Adrenal gland (tissue), 12 donors: ENCODE measurements around the gene GABRE. TPM values are rescaled to one million over a fixed set of nuclear protein-coding genes. Genes with fewer than 3 reads are reported as not detected.

ENCODE experiments used
- DNase-seq, 7 donors: peaks; one replicate each; pipeline ENCODE4 v3.0.0-alpha.2; 2019 to 2020
- H3K27ac ChIP-seq, 5 donors: fragments of 200-600 bp; sonication (generic) in 4 of 5; 1 replicate in 3 of 5; 2 replicates in 2 of 5; pipeline versions ENCODE4 v1.5.1 to v1.8.0; 2016 to 2020; ENCODE audit warnings: mild to moderate bottlenecking in 1 of 5
- H3K27me3 ChIP-seq: fragments of 200-600 bp; 2 replicates; pipeline ENCODE4 v1.8.0; 2021
- H3K36me3 ChIP-seq, 2 donors: fragments of 200-600 bp; replicated peaks in 1 of 2; 1 replicate in 1 of 2; 2 replicates in 1 of 2; pipeline versions ENCODE4 v1.5.1 to v1.8.0; 2018 to 2022
- H3K4me1 ChIP-seq, 2 donors: fragments of 200-600 bp; replicated peaks in 1 of 2; 1 replicate in 1 of 2; 2 replicates in 1 of 2; pipeline versions ENCODE4 v1.5.1 to v1.8.0; 2018 to 2021
- H3K4me3 ChIP-seq, 4 donors: fragments of 200-600 bp; sonication (generic) in 3 of 4; one replicate each; pipeline ENCODE4 v1.5.1; 2016 to 2018
- H3K9me3 ChIP-seq, 3 donors: fragments of 200-600 bp; sonication (generic) in 1 of 3; replicated peaks in 1 of 3; 1 replicate in 2 of 3; 2 replicates in 1 of 3; pipeline versions ENCODE4 v1.5.1 to v1.8.0; 2016 to 2021
- CTCF ChIP-seq, 6 experiments: fragments of 450-650 bp in 4 of 6; fragments of 200-600 bp in 2 of 6; sonication (generic) in 1 of 6; IDR thresholded peaks; 1 replicate in 5 of 6; 2 replicates in 1 of 6; pipeline versions ENCODE4 v1.5.1 to v1.8.0; 2016 to 2021; ENCODE audit warnings: antibody characterized with exemption in 6 of 6, mild to moderate bottlenecking in 2 of 6, moderate library complexity in 1 of 6
- POLR2A ChIP-seq, 2 donors: fragments of 450-650 bp; IDR thresholded peaks; one replicate each; pipeline ENCODE4 v1.6.1; 2017; ENCODE audit warnings: antibody characterized with exemption in 2 of 2, mild to moderate bottlenecking in 2 of 2, moderate library complexity in 1 of 2
- WGBS, 4 donors: extraction: QIAGEN DNeasy Blood & Tissue Kit in 2 of 4; methylation state at CpG; one replicate each; pipeline versions ENCODE4 v1.1.5 to v1.1.7; 2013 to 2017; 5-methylcytosine and 5-hydroxymethylcytosine counted together
- intact Hi-C, 2 donors: fragments of 100-400 bp; cut with DNase I; formaldehyde crosslinking; loops; one replicate each; pipeline versions ENCODE4 v1.14.1 to v1.15.0; 2022 to 2023
- polyA plus RNA-seq, 3 donors: library from polyadenylated mRNA; stranded (reverse); fragments of 200-250 nt in 2 of 3; fragments of 350-450 nt in 1 of 3; fragmentation: Illumina TruSeq in 1 of 3; extraction: RNeasy Lipid Tissue Mini Kit (QIAGEN cat#74804) in 1 of 3; gene quantifications; one replicate each; pipeline ENCODE4 v1.2.3, GENCODE V29; 2013 to 2014
- total RNA-seq, 9 donors: library from RNA; depleted of rRNA in 4 of 9; stranded (reverse); fragments of >200 nt in 4 of 9; fragments of 120-200 nt in 1 of 9; fragmentation: NEBNext Ultra II Directional in 1 of 9; extraction: Animal tissue kit (Norgen Biotek cat#: 25700) in 1 of 9; gene quantifications; one replicate each; pipeline versions ENCODE4 v1.1.0 to v1.2.4, GENCODE V29; 2013 to 2023
- donor health status: healthy with polysubstance abuse.
- donor health status: Bipolar disorder and iron deficiency.
- donor health status: DM: yes; HTN: yes; CAD: no.
- donor health status: DM: no; HTN: no; CAD: no.
- donor health status: DM: no; HTN: no; CAD: no.
- donor health status: DM: yes; HTN: yes; CAD: no.

The GABRE gene
- total and polyA plus RNA-seq, 12 donors, result 0.92 to 45.1 (median 4.7) TPM

- Histone ChIP-seq H3K4me1 (no peaks in the 10 kb centered on the region), H3K27me3 (peaks cover 6% of the 10 kb centered on the region), H3K4me3 (no peak overlapping the region), H3K36me3 (no peaks in the 10 kb centered on the region), H3K9me3 (no peaks in the 10 kb centered on the region), H3K27ac (no peak overlapping the region)
- DNase-seq, result peak in 2 of 7 donors; percentile 9 to 52
- TF ChIP-seq CTCF (IDR thresholded peaks at IDR 0.05) (no peak), POLR2A (IDR thresholded peaks at IDR 0.05) (no peak)
- intact Hi-C loops, result no loop called here
- WGBS, 4 donors, result 34 to 47% (median 39%) methylated on average over 3 of the region's 3 CpGs
These were observed 9.9 kb upstream of the GABRE start for GRCh38 chrX:151984328-151984727.

GRCh38 chrX:151983186-151983585 lies 8.7 kb upstream of the GABRE start:
- intact Hi-C loops, result no loop called here
- Histone ChIP-seq H3K4me3 (no peak overlapping the region), H3K4me1 (no peaks in the 10 kb centered on the region), H3K36me3 (no peaks in the 10 kb centered on the region), H3K27ac (no peak overlapping the region), H3K27me3 (peaks cover 1% of the 10 kb centered on the region), H3K9me3 (no peaks in the 10 kb centered on the region)
- DNase-seq, result no peak
- TF ChIP-seq POLR2A (IDR thresholded peaks at IDR 0.05) (no peak), CTCF (IDR thresholded peaks at IDR 0.05) (no peak)

GRCh38 chrX:151982222-151982621 lies 7.7 kb upstream of the GABRE start:
- H3K9me3 ChIP-seq, result no peaks in the 10 kb centered on the region
- intact Hi-C loops, result no loop called here
- H3K36me3 ChIP-seq, result no peaks in the 10 kb centered on the region
- TF ChIP-seq POLR2A (IDR thresholded peaks at IDR 0.05), result no peak
- no peak for TF ChIP-seq CTCF (IDR thresholded peaks at IDR 0.05)
- no peak overlapping the region for H3K27ac ChIP-seq
- no peaks in the 10 kb centered on the region for H3K4me1 ChIP-seq
- H3K27me3 ChIP-seq, result no peaks in the 10 kb centered on the region
- peak in 2 of 7 donors; percentile 18 to 25 for DNase-seq
- 33 to 60% (median 55%) methylated on average over 2 to 3 of the region's 3 CpGs for WGBS, 4 donors
- H3K4me3 ChIP-seq, result no peak overlapping the region

- 37 to 64% (median 54%) methylated on average over 2 of the region's 2 CpGs for WGBS, 4 donors
- no peaks in the 10 kb centered on the region for H3K4me1 ChIP-seq
- no peak for DNase-seq
- TF ChIP-seq POLR2A (IDR thresholded peaks at IDR 0.05), result no peak
- TF ChIP-seq CTCF (IDR thresholded peaks at IDR 0.05), result no peak
- H3K4me3 ChIP-seq, result no peak overlapping the region
- H3K36me3 ChIP-seq, result no peaks in the 10 kb centered on the region
- intact Hi-C loops, result no loop called here
- peaks cover 5% of the 10 kb centered on the region for H3K27me3 ChIP-seq
- no peak overlapping the region for H3K27ac ChIP-seq
- no peaks in the 10 kb centered on the region for H3K9me3 ChIP-seq
These were observed 6.7 kb upstream of the GABRE start for GRCh38 chrX:151981129-151981528.
